ENCODE results near the gene SLC22A3.

- no peak for TF ChIP-seq FOS (IDR thresholded peaks at IDR 0.05; ENCODE audit: low read depth, low read length)
- TF ChIP-seq BHLHE40 (IDR thresholded peaks at IDR 0.05; ENCODE audit: low read depth, low read length), result no peak
- TF ChIP-seq CHD1 (IDR thresholded peaks at IDR 0.05; ENCODE audit: low read depth, low read length), result no peak
- no peak for TF ChIP-seq MAFK (IDR thresholded peaks at IDR 0.05; ENCODE audit: low read depth, low read length)
- TF ChIP-seq CTCF (conservative IDR thresholded peaks at IDR 0.05; ENCODE audit: low read depth, low read length), result no peak
- TF ChIP-seq SMC3 (IDR thresholded peaks at IDR 0.05; ENCODE audit: low read depth, low read length), result no peak
- no peak for TF ChIP-seq CEBPB (IDR thresholded peaks at IDR 0.05; ENCODE audit: low read depth, low read length)
- no peak for TF ChIP-seq MAZ (IDR thresholded peaks at IDR 0.05; ENCODE audit: borderline replicate concordance, low read depth, low read length)
- TF ChIP-seq USF2 (IDR thresholded peaks at IDR 0.05; ENCODE audit: low read depth, low read length), result no peak
Observed at GRCh38 chr6:160333841-160334240, 14.3 kb upstream of the SLC22A3 start.
